Esophagus muscularis mucosa (tissue), 4 donors: ENCODE measurements around the gene NUDT3.
A peak's percentile ranks its signal among the peaks of the same experiment; 100 is the strongest.

Experiments
- EP300 ChIP-seq: sonication (generic); formaldehyde crosslinking; IDR thresholded peaks from one replicate; pipeline ENCODE4 v1.6.1; 2017; ENCODE audit warnings: antibody characterized with exemption
- POLR2AphosphoS5 ChIP-seq, 2 donors: sonication (generic); formaldehyde crosslinking; IDR thresholded peaks; one replicate each; pipeline ENCODE4 v1.6.1; 2017; ENCODE audit warnings: antibody characterized with exemption in 2 of 2
- TF ChIP-seq, protein P1 (sequence below), 3 experiments: fragments of 200-600 bp in 2 of 3; fragments of 450-650 bp in 1 of 3; sonication (generic) in 2 of 3; IDR thresholded peaks; one replicate each; pipeline ENCODE4 v1.5.1; 2017 to 2019; ENCODE audit warnings: antibody characterized with exemption in 3 of 3, mild to moderate bottlenecking in 2 of 3, moderate library complexity in 1 of 3

DNA sequence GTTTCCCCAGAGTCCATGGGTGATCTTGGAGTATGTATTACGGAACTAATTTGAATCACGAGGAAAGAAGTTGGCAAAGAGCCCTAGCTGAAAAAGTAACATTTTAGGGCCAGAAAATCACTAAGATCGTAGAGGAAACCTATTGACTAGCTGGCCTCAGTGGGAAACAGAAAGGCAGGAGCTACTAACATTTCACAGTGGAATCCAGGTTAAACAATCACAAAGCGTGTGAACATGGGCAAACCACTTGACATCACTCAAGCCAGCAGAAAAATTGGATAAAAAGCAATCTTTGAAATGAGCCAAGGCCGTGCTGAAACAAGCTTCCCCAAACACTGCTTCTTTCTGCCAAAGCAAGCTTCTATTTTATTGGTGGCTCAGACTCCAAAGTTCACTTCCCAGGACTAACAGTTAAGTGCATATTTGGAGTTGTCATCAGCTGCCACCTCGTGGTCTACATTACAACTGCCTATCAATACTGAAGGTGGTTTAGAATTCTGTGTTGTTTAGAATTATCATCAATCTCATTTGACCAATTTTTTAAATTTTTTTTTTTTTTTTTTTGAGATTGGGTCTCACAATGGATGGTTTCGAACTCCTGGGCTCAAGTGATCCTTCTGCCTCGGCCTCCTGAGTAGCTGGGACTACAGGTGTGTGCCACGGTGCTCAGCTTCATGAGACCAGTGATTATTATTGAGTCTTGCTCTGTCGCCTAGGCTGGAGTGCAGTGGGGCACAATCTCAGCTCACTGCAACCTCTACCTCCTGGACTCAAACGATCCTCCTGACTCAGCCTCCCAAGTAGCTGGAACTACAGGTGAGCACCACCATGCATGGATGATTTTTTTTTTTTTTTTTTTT is 22.8 kb upstream of the NUDT3 start:
- TF ChIP-seq, protein P1, sequence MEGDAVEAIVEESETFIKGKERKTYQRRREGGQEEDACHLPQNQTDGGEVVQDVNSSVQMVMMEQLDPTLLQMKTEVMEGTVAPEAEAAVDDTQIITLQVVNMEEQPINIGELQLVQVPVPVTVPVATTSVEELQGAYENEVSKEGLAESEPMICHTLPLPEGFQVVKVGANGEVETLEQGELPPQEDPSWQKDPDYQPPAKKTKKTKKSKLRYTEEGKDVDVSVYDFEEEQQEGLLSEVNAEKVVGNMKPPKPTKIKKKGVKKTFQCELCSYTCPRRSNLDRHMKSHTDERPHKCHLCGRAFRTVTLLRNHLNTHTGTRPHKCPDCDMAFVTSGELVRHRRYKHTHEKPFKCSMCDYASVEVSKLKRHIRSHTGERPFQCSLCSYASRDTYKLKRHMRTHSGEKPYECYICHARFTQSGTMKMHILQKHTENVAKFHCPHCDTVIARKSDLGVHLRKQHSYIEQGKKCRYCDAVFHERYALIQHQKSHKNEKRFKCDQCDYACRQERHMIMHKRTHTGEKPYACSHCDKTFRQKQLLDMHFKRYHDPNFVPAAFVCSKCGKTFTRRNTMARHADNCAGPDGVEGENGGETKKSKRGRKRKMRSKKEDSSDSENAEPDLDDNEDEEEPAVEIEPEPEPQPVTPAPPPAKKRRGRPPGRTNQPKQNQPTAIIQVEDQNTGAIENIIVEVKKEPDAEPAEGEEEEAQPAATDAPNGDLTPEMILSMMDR (IDR thresholded peaks at IDR 0.05): peak; percentile 74 to 86 (median 76)
- TF ChIP-seq POLR2AphosphoS5 (IDR thresholded peaks at IDR 0.05) (peak in 1 of 2 donors; percentile 46), EP300 (no peak)
